ENCODE results near the gene BOK.

The BOK gene

GRCh38 chr2:241577413-241578122 lies 19.0 kb downstream of the BOK start:
- no peaks in the 10 kb centered on the region for H3K4me1 ChIP-seq (ENCODE audit: low read depth, poor library complexity, severe bottlenecking)
- no peaks in the 10 kb centered on the region for H3K79me2 ChIP-seq (ENCODE audit: insufficient read depth, low read depth)
- no peak for TF ChIP-seq CTCF (conservative IDR thresholded peaks at IDR 0.05; ENCODE audit: low read depth, low read length)
- no peak overlapping the region for H3K4me2 ChIP-seq
- no peaks in the 10 kb centered on the region for H4K20me1 ChIP-seq (ENCODE audit: insufficient read depth)
- no peaks in the 10 kb centered on the region for H3K36me3 ChIP-seq (ENCODE audit: insufficient read depth)
- H3K4me3 ChIP-seq (IDR thresholded peaks at IDR 0.05; ENCODE audit: insufficient read depth, low read depth, low read length): no peak overlapping the region
- no peak overlapping the region for H3K27ac ChIP-seq
- no peak overlapping the region for H2AFZ ChIP-seq (ENCODE audit: low read depth)
- no peak overlapping the region for H3K9ac ChIP-seq
- no peaks in the 10 kb centered on the region for H3K27me3 ChIP-seq (ENCODE audit: insufficient read depth, low read depth)

GRCh38 chr2:241579281-241579680 lies 20.7 kb downstream of the BOK start:
- Histone ChIP-seq H3K27me3 (ENCODE audit: insufficient read depth, low read depth) (no peaks in the 10 kb centered on the region), H4K20me1 (ENCODE audit: insufficient read depth) (no peaks in the 10 kb centered on the region), H3K79me2 (ENCODE audit: insufficient read depth, low read depth) (no peaks in the 10 kb centered on the region), H2AFZ (ENCODE audit: low read depth) (no peak overlapping the region), H3K27ac (no peak overlapping the region), H3K4me2 (no peak overlapping the region), H3K4me1 (ENCODE audit: low read depth, poor library complexity, severe bottlenecking) (no peaks in the 10 kb centered on the region), H3K9ac (no peak overlapping the region), H3K36me3 (ENCODE audit: insufficient read depth) (no peaks in the 10 kb centered on the region), H3K4me3 (IDR thresholded peaks at IDR 0.05; ENCODE audit: insufficient read depth, low read depth, low read length) (no peak overlapping the region)
- no peak for TF ChIP-seq CTCF (conservative IDR thresholded peaks at IDR 0.05; ENCODE audit: low read depth, low read length)

- no peaks in the 10 kb centered on the region for H3K27me3 ChIP-seq (ENCODE audit: insufficient read depth, low read depth)
- no peak for TF ChIP-seq CTCF (conservative IDR thresholded peaks at IDR 0.05; ENCODE audit: low read depth, low read length)
- H3K27ac ChIP-seq: no peak overlapping the region
- H3K4me3 ChIP-seq (IDR thresholded peaks at IDR 0.05; ENCODE audit: insufficient read depth, low read depth, low read length): no peak overlapping the region
- no peak overlapping the region for H3K4me2 ChIP-seq
- no peaks in the 10 kb centered on the region for H4K20me1 ChIP-seq (ENCODE audit: insufficient read depth)
- H2AFZ ChIP-seq (ENCODE audit: low read depth): no peak overlapping the region
- no peak overlapping the region for H3K9ac ChIP-seq
- no peaks in the 10 kb centered on the region for H3K79me2 ChIP-seq (ENCODE audit: insufficient read depth, low read depth)
- H3K4me1 ChIP-seq (ENCODE audit: low read depth, poor library complexity, severe bottlenecking): no peaks in the 10 kb centered on the region
- H3K36me3 ChIP-seq (ENCODE audit: insufficient read depth): no peaks in the 10 kb centered on the region
Measured at GRCh38 chr2:241582328-241582727, 23.8 kb downstream of the BOK start.

- Histone ChIP-seq H3K79me2 (ENCODE audit: insufficient read depth, low read depth) (no peaks in the 10 kb centered on the region), H3K4me2 (no peak overlapping the region), H3K9ac (no peak overlapping the region), H3K4me3 (IDR thresholded peaks at IDR 0.05; ENCODE audit: insufficient read depth, low read depth, low read length) (no peak overlapping the region), H4K20me1 (ENCODE audit: insufficient read depth) (no peaks in the 10 kb centered on the region), H3K36me3 (ENCODE audit: insufficient read depth) (no peaks in the 10 kb centered on the region), H3K4me1 (ENCODE audit: low read depth, poor library complexity, severe bottlenecking) (no peaks in the 10 kb centered on the region), H3K27ac (no peak overlapping the region), H2AFZ (ENCODE audit: low read depth) (no peak overlapping the region), H3K27me3 (ENCODE audit: insufficient read depth, low read depth) (no peaks in the 10 kb centered on the region)
- no peak for TF ChIP-seq CTCF (conservative IDR thresholded peaks at IDR 0.05; ENCODE audit: low read depth, low read length)
Measured at GRCh38 chr2:241582806-241583205, 24.3 kb downstream of the BOK start.

Data from KMS-11 (cell line).